OCI-LY3 (cell line): ENCODE measurements around the gene RDH5.
A peak's percentile ranks its signal among the peaks of the same experiment; 100 is the strongest.

Experiments used
- EZH2phosphoT487 ChIP-seq: fragments of 200-600 bp; shearing (Covaris generic); IDR thresholded peaks from 2 replicates; pipeline ENCODE4 v1.6.1; 2018; ENCODE audit warnings: antibody characterized with exemption, mixed run types, low read depth
- TF ChIP-seq, protein P1 (sequence below): fragments of 200-600, 300-600 bp; sonication (generic); IDR thresholded peaks from 2 replicates; pipeline ENCODE4 v1.5.1; 2014; ENCODE audit warnings: antibody characterized with exemption, low read length, low read depth

DNA sequence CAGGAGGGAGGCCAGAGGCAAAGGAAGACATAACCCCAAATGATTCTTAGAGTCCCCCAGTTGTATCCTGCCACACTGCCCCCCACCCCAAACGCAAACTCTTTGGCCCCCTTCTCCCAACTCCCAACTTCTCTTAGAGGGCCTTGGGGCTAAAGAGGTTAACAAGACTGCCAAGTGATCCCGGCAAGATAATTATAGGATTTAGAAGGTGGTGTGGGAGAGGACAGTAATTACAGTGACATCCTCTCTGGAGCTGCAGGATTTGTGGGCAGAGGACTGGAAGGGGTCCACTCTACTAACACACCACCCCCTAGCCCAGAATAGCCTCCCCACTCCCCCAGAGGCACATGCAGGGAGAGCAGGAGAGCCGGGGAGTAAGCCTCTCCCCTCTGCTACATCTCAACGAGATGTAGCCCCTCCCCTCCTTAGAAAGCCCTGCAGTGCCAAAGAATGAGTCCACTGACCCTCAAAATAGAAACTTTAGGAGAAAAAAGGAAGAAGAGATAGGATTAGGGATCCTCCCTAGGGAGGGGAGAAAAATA is 17.5 kb downstream of the RDH5 start:
- TF ChIP-seq, protein P1, sequence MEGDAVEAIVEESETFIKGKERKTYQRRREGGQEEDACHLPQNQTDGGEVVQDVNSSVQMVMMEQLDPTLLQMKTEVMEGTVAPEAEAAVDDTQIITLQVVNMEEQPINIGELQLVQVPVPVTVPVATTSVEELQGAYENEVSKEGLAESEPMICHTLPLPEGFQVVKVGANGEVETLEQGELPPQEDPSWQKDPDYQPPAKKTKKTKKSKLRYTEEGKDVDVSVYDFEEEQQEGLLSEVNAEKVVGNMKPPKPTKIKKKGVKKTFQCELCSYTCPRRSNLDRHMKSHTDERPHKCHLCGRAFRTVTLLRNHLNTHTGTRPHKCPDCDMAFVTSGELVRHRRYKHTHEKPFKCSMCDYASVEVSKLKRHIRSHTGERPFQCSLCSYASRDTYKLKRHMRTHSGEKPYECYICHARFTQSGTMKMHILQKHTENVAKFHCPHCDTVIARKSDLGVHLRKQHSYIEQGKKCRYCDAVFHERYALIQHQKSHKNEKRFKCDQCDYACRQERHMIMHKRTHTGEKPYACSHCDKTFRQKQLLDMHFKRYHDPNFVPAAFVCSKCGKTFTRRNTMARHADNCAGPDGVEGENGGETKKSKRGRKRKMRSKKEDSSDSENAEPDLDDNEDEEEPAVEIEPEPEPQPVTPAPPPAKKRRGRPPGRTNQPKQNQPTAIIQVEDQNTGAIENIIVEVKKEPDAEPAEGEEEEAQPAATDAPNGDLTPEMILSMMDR: peak; percentile 2; the same call in 1 of the 2 replicates
- TF ChIP-seq EZH2phosphoT487: no peak
